ENCODE data around the gene NTRK3.
"Not testable (repeated sequence)": the region's sequence is repeated elsewhere in the genome, so short reads cannot be mapped to it uniquely, and the experiment has no call there.

The NTRK3 gene

DNA sequence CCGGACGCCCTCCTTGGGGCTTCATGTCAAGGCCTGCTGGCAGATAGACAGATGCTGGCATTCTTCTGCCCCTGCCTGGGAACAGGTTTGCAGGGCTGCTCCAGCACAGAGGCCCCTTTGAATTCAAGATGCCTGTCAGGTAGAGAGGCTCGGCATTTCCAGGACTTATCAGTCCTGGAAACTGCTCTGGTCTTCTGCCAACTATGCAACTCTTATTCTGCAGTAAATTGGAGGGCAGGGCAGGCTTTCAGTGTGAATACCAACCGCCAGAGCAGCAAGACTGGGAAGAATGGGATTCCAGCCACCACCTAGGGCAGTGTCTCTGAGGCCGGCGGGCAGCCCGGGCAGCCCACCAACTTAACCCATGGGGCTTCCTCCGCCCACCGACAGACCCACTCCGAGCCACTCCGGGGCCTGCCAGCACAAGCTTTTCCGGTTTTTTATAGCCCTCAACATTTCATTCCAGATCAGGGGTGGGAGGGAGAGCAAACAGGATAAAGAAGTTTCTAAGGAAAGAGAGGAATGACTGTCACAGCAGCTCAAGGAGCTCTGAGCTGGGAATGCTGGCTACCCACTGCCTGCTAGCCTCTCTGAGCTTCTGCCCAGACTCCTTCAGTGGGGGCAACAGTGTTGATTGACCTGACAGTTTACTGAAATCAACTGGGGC lies 140.9 kb downstream of the NTRK3 start:
- DNase-seq = no peak

DNA sequence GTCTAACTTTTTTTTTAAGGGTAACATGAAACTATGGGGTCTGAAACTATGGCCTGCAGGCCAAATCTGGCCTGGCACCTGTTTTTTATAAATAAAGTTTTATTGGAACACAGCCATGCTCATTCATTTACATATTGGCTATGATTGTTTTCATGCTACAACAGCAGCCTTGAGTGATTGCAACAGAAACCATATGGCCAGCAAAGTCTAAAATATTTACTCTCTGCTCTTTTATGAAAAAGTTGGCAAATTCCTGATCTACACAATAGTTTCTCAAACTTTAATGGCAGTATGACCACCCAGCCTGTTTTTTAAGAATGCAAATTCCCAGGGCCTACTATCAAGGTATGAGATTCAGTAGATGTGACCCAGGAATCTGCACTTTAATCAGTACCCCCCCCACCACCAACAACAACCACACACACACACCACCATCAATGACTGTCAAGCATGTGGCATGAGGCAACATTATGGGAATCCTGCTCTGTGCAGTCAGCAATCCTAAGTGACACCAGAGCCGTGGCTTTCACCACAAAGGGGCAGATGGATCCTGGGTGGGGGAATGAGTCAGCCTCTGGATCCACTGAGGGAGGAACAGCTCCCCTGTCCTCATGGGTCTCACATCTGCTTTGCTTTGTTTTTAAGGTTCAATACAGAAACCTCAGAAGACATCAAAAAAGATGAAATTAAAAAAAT lies 142.8 kb downstream of the NTRK3 start:
- DNase-seq = no peak

DNA sequence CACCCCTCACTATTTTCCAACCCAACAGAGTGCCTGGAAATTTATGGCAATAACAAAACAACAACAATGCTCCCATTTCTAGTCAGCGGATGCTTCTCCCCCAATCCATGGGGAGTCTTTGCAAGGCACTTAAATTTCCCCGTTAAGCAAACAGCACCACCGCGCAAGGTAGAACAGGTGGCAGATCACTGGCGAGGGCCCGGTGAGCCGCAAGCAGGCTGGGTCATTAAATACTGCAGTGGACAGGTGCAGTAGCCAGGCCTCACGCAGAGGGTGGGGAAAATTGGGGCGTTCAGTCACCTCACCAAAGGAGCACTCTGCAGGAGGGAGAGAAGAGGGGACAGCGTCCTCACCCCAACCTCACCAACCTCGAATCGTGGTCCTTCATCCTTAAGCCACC lies 147.5 kb downstream of the NTRK3 start:
- DNase-seq = no peak

DNA sequence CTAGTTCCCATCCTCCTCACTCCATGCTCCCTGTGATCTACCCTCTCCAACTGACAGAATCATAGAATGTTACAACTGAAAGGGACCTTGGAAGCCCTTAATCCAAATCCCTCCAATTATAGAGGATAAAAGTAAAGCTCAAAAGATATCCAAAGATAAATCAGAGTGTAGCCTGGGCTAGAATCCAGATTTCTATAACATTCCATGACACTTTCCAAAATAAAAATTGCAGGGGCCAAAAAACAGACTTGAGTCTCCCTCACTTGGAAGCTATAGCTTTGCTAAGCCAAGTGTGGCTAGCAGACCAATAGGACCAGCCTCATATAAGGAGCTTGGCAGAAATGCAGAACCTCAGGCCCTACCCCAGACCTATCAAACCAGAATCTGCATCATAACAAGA lies 148.1 kb downstream of the NTRK3 start:
- no peak for DNase-seq

DNA sequence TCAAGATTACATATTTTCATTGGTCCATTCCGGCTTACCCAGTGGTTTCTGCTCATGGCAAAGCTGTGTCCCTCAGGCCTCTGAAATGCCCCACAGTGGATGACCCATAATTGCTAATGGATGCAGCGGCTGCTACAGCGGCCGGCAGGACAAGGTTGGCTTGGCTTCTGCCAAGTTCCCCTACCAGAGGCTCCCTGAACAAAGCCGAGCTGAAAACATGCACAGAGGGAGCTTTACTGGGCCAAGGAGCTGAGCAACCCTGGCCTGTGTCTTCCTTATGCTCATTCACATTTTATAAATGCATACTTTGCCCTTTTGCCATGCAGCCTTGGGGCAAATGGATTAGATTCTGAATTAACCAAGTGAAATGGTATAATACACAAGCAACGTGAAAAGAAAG lies 150.5 kb downstream of the NTRK3 start:
- no peak for DNase-seq

DNA sequence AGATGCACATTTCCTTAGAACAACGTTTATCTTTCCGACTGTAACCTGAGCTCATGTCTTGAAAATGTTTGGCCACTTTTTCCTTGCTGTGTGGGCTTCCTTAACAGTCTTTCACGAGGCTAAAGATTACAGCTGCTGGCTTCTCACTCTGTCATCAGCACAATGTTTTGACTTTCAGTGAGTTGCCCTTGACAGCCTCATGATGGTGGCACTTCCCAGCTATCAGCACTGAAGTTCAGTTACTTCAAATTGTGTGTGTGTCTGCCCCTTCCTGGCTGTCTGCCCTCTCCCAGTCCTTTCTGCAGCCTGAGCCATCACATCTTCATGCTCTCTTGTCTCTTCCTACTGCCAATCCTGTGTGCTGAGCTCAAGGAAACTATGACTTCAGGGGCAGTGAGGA lies 152.2 kb downstream of the NTRK3 start:
- no peak for DNase-seq

DNA sequence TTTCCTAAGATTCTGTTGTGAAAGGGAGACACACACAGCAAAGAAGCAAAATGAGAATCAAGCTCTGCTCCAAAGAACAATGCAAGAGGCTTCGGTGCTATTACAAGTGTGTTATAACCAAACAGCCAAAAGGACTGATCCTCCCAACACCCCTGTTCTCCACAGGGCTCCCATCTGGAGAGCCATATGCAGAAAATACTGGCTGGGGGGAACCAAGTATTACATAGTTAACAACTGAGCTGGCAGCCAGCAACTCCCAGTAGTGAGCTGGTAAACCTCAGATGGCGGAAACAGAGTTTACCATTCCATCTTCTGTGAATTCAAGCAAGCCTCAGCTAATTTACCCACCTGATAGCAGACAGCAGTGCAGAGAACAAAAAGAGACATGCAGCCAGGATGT lies 156.4 kb downstream of the NTRK3 start:
- no peak for DNase-seq

DNA sequence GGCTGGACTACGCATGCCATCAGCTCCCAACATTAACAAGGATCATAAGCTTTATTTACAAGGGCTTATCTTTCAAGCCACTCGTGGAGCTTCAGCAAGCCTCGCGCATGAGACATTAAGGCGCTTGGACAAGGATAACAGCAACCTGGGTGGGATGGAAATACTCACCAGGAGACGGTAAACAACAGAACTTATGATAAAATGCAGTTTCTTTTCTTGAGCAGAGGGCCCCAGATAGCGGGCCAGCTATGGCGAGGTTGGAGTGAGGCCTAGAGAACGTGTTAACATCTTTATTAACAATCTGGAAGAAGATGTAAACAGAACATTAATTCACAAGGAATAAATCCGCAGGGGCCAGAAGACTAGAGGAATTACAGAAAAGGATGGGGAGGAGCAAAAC lies 158.2 kb downstream of the NTRK3 start:
- no peak for DNase-seq

DNA sequence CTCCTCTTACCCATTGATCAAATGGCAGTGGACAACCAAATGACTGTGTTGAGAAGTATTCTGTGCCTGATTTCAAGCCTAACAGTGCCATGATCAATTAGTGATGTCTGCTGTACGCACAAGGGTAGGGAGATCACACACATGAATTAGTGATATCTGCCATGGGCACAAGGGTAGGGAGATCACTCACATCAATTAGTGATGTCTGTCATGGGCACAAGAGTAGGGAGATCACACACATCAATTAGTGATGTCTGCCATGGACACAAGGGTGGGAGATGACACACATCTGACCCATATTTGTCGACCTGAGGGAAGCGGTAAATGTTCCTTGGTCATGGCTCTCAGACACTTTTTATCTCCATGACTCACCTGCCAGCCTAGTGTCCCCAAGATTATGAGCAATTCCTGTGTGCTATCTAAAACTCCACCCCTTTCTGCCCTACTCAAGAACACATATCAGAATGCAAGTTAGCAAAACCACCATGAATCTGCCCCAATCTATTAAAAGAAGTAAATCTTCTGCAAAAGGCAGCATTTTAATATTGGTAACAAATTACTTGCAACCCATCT lies 165.0 kb downstream of the NTRK3 start:
- no peak for DNase-seq

DNA sequence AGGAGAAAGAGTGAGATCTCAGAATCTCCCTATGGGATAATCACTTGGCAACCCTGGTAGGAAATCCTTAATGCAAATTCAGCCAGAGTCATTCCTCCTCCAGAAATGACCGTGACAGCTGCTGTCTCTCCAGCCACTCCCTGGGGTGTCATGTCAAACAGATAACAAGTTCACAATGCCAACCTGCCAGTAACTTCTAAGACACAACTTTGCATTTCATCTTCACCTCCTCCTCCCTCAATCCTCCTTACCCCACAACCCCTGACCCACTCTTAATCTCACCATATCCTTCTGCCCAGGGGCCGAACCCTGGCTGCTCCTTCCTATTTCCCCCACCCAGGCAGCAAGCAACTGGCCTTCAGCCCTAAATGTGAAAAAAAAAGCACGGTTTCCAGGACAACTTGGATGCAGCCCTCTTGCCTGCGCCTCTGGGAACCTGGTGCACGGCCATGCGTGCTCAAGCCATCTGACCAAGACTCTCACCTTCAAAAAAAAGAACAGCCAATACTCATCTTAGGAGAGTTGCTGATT lies 166.0 kb downstream of the NTRK3 start:
- no peak for DNase-seq

DNA sequence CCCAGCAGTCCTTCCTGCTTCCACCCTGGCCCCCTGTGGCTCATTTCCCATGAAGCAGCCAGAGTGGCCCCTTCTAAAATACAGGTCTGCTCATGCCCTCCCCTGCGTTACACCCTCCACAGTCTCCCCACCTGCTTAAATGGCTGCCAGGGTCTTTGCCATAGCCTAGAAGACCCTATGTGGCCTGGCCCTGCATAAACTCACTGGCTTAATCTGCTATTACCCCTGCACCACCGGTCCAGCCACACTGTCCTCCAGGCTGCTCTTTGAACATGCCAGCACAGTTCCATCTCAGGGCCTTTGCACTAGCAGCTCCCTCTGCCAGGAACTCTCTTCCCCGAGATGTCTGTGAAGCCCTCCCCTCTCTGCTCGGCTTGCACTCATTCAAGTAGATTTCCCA lies 166.8 kb downstream of the NTRK3 start:
- DNase-seq = no peak

DNA sequence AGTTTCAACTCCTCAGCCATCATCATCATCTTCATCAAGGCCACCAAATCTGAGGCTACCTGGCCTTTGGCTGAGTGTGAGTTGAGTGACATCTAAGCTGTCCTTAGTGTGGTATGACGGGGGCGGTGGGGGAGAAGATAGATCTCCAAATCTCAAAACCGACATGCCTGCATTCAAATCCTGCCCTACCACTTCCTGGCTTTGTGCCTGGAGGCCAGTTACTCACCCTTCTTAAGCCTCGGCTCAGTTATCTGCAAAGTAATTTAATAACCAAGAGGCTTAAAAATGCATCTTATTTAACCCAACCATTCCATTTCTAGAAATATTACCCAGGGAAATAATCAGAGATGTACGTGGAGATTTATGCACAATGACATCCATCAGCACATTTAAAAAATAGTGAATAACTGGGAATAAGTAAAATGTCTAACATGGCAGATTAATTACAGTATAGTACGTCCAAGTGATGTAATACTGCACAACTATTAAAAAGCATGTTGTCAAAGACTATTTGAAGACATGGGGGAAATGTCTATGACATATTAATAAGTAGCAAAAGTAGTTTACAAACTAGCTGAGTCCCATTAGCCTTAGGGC lies 167.4 kb downstream of the NTRK3 start:
- DNase-seq = no peak

DNA sequence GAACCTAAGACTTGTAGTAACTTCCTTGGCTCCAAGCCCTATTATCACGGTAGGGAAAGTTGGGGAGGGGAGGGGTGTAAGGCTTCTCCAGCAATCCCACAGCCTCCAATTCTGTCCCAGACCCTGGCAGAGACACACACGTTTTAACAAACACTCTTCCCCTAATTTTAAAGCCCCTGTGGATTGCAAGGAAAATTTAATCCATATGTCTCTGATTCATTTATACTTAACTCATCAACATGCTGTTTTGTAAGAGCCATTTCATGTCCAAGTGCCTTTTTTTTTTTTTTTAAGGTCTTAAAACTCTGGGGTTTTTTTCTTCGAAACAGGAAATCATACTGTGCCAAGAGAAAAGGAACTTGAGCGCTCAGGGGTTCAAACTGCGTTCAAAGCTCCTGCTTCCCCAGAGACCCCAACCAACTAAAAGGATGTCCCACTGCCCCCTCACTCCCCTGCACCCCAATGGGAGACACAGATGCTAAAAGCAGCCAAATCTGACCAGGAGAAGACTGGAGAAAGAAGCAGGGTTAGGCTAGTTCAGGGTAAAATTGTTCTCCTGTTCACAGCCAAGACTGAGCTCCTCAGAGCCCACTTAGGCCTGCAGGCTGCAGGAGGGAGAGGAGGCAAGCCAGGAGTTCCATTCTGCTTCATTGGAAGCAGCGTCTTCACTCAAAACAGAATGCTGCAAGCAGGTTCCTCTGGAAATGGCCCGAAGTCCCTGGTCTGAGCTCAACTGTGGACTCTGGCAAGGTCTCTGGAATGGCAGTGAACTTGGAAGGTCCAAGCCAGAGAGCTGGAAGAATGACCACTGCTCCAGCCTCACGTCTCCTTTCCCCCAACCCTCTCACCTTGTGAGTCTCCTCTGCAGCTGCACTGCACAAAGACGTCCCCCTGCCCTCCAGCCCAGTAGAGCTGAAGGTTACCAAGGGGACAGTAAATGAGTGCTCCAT lies 172.5 kb downstream of the NTRK3 start:
- no peak for DNase-seq

DNA sequence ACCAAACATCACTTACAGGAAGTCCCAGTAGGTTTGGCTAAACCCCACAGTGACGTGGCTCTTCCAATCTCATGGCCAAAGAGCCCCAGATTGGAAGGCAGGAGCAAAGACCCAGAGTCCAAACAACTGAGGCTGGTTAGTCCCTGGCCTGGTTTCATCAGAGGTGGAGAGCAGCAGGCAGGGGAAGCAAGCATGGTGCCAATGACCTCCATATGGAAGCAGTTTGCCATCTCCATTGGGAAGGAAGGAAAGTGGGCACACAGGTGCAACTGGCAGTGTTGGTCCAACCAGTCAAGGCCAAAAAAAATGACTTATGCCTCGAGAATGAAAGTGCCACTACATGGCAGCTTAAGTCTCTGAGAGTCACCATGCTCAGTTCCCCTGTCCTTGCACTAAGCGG lies 175.9 kb downstream of the NTRK3 start:
- no peak for DNase-seq

DNA sequence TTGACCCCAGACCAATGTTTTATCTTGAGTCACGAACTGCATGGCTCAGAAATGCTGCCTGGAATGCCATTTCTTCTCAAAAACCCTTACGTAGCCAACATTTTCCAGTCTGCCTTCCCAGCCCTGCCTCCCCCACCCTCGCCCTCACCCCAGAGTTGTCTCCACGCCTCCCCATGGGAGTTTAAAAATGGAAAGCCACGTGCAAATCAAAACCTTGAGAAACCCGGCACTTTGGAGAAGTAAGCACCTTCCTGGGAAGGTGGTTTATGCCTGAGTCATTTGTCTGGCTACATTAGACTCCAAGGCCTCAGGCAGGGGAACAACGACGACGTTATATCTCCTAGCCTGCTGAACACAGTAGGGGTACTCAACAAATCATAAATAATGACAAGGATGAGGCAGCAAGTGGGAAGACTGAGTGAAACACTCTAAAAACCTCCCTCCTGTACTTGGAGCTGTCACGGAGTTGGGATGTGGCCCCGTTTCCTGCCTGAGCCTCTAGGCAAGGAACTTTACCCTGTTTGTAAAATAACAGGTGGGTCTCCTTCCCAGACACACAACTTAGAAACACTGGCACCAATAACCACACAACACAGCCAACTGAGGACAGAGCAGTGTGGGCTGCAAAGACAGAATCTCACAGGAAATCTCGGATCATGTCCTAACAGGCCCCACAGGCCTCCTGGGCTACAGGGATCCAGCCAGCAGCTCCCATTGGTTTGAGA lies 179.1 kb downstream of the NTRK3 start:
- DNase-seq = no peak

DNA sequence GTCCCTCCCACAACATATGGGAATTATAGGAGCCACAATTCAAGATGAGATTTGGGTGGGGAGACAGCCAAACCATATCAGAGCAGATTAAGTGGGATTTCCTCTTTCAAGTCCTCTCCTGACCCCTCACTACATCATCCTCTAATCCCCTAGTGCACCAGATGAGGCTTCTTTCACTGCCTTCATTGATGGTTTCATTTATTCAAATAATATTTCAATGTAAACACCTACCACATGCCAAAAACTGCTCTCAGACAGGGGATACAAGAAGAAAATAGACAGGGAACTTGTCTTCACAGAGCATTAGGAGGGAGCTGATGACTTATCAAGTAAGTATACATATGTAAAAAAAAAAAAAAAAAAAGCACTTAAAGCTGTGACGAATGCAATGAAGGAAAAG lies 180.2 kb downstream of the NTRK3 start:
- no peak for DNase-seq

DNA sequence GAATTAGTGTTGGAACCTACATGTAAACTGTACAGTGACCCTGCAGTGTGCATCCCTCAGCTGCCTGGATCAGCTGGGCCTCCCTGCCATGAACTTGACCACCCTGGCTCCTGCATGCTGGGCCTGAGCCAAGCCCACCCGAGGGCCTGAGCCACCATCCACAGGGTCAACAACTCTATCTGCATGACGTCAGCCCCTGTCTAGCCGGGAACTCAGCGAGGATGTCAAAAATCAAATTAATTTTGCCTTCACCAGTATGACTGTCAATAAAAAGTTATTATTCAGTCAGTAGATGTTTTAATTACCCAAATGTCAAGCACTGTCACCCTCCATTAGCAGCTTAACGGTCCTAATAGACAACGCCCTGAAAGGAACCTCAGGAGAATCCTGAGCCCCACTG lies 181.4 kb downstream of the NTRK3 start:
- DNase-seq = no peak

DNA sequence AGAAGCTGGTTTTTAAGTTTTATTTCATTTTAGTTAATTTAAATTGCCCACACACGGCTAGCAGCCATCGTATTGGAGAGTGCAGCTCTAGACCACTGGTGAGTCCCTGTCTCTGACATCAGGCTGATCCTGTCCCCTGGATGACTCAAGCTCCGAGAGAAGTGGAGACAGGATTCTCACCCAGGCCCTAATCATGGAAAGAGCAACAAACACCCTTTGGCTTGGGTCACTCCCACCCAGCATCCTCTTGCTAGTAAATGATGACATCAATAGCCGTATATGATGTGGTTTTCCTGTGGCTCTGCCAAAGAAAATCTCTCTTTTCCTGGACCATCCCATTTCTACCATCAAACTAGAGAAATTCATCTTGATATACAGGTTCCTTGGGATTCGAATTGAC lies 182.2 kb downstream of the NTRK3 start:
- DNase-seq = no peak

DNA sequence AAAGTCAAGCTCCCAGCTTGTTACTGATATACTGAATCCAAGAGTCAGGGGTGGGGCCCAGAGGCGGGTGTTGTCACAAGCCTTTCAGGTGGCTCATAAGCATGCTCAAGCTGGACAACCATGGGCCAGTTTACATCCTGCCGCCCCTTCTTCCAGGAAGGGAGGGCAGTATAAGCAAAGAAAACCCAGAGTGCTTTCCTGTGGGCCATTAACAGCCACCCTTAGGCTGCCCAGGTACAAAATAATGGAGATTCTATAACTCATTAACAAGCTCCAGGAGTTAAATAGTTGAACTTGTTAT lies 183.2 kb downstream of the NTRK3 start:
- DNase-seq = no peak

DNA sequence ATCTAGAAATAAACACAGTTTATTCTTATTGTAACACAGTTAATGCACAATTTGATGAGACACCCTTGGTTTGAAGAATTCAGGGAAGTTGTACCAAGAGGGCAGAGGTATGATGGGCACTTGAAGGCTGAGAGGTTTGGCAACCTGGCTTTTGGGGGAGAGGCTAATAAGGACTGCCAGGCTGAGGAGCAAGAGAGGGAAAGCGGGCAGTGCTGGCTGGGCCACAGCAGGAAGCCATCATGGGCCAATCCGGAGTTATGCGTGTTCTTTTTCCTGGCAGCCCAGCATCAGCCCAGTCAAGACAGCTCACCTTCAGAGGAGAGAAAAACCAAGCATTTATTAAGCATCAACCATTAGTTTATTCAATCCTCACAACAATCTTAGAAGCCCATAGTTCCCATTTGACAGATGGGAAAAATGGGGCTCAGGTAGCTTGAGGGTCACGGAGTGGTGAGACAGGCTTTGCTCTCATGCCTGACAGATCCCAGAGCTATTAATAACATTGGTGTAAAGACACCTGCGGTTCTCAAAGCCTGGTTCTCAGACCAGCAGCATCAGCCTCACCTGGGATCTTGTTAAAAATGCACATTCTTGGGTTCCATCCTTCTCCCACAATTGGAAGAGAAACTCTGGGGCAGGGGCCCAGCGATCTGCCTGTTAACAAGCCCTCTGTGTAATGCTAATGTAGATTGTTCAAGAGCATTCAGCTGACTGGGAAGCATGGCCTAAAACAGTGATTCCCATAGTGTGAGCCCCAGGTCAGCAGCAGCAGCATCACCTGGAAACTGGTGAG lies 183.7 kb downstream of the NTRK3 start:
- DNase-seq = no peak

DNA sequence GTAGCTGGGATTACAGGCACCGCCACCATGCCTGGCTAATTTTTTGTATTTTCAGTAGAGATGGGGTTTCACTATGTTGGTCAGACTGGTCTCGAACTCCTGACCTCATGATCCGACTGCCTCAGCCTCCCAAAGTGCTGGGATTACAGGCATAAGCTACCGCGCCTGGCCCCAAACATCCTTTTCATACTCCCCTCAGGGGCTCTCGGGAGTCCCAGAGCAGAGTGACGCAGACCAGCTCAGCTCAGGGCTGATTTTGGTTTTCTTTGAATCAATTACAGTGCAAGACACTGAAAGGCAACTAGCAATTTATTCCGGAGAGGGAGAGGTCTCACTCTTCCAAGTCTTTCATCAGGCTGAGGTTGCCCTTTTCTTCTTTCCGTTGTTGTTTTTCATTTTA lies 184.4 kb downstream of the NTRK3 start:
- not testable (repeated sequence) for DNase-seq

Data from activated CD4-positive, alpha-beta T cell treated with anti-CD3 and anti-CD28 coated beads, Interleukin-2, amount 50 U/mL, for 16 hours (primary cell).